PC-9 (cell line): ENCODE measurements around the gene SHC3. TPM values are rescaled to one million over a fixed set of nuclear protein-coding genes. Genes with fewer than 3 reads are reported as not detected.

Experiments
- BruUV-seq: library from RNA; stranded (reverse); fragments of 400-500 nt; replicated peaks from 2 replicates; lab custom pipeline; 2021; lab: Mats Ljungman, UMichigan
- CTCF ChIA-PET: fragments of 300-600 bp; sonication (Branson Sonifier 250); formaldehyde crosslinking; loops from one replicate; lab custom pipeline; 2022; ENCODE audit warnings: antibody characterized with exemption; lab: Charles Lee
- POLR2A ChIA-PET: fragments of 300-600 bp; sonication (Branson Sonifier 250); formaldehyde crosslinking; loops from one replicate; lab custom pipeline; 2022; ENCODE audit warnings: antibody characterized with exemption; ENCODE audit not compliant: unreplicated experiment; lab: Charles Lee
- DNase-seq, 2 experiments: peaks; one replicate each; pipeline versions ENCODE4 v3.0.0 to v3.0.0-alpha.2; 2015 to 2022; ENCODE audit warnings: mixed read lengths in 1 of 2
- H2AFZ ChIP-seq: fragments of 200-600 bp; sonication (generic); 2 replicates; pipeline ENCODE4 v1.8.1; 2017; ENCODE audit warnings: antibody characterized with exemption
- H3F3A ChIP-seq: fragments of 200-600 bp; sonication (generic); 2 replicates; pipeline ENCODE4 v1.8.1; 2017; ENCODE audit warnings: antibody characterized with exemption, mild to moderate bottlenecking, low read depth; ENCODE audit not compliant: insufficient read depth
- H3K27ac ChIP-seq: fragments of 200-600 bp; sonication (generic); 2 replicates; pipeline ENCODE4 v1.6.1; 2016; ENCODE audit warnings: mixed run types
- H3K27me3 ChIP-seq: fragments of 200-600 bp; sonication (generic); 2 replicates; pipeline ENCODE4 v1.6.1; 2016; ENCODE audit warnings: low read depth, mixed run types; ENCODE audit not compliant: insufficient read depth
- H3K36me3 ChIP-seq: fragments of 200-600 bp; sonication (generic); 2 replicates; pipeline ENCODE4 v1.6.1; 2016; ENCODE audit warnings: low read depth, mixed run types
- H3K4me1 ChIP-seq: fragments of 200-600 bp; sonication (generic); replicated peaks from 2 replicates; pipeline ENCODE4 v1.6.1; 2016; ENCODE audit warnings: mixed run types; ENCODE audit not compliant: insufficient read depth
- H3K4me2 ChIP-seq: fragments of 200-600 bp; sonication (generic); 2 replicates; pipeline ENCODE4 v1.6.1; 2017; ENCODE audit warnings: mixed run types
- H3K4me3 ChIP-seq: fragments of 200-600 bp; sonication (generic); 2 replicates; pipeline ENCODE4 v1.6.1; 2016; ENCODE audit warnings: mixed run types
- H3K79me2 ChIP-seq: fragments of 200-600 bp; sonication (generic); 2 replicates; pipeline ENCODE4 v1.6.1; 2017; ENCODE audit warnings: low read depth, mixed run types
- H3K9me2 ChIP-seq: fragments of 200-600 bp; sonication (generic); 2 replicates; pipeline ENCODE4 v1.8.1; 2017; ENCODE audit warnings: mild to moderate bottlenecking; ENCODE audit not compliant: insufficient read depth
- H3K9me3 ChIP-seq: fragments of 200-600 bp; sonication (generic); 2 replicates; pipeline ENCODE4 v1.8.1; 2016; ENCODE audit warnings: low read depth; ENCODE audit not compliant: insufficient read depth
- H4K20me1 ChIP-seq: fragments of 200-600 bp; sonication (generic); 2 replicates; pipeline ENCODE4 v1.8.1; 2017; ENCODE audit not compliant: insufficient read depth
- CTCF ChIP-seq: fragments of 200-600 bp; sonication (generic); conservative IDR thresholded peaks from 2 replicates; pipeline ENCODE4 v1.6.1; 2017; ENCODE audit warnings: mixed run types, antibody characterized with exemption, mild to moderate bottlenecking, moderate library complexity
- EZH2 ChIP-seq: fragments of 200-600 bp; sonication (generic); IDR thresholded peaks from 2 replicates; pipeline ENCODE4 v1.8.0; 2017; ENCODE audit warnings: antibody characterized with exemption, low read depth
- intact Hi-C: fragments of 100-400 bp; cut with micrococcal nuclease; formaldehyde crosslinking; loops from one replicate; pipeline ENCODE4 v1.10.0; 2022; ENCODE audit not compliant: unreplicated experiment
- total RNA-seq: library from RNA; stranded (reverse); gene quantifications from 2 replicates; pipeline ENCODE4 v1.2.3, GENCODE V29; 2021

Gene SHC3
- total RNA-seq, 1 experiment from 2014 or later = 15.9 TPM

- Histone ChIP-seq H4K20me1 (no peaks in the 10 kb centered on the region), H3F3A (no peaks in the 10 kb centered on the region; the same call in 1 of the 2 replicates), H2AFZ (no peak overlapping the region), H3K4me1 (no peaks in the 10 kb centered on the region; the same call in 1 of the 2 replicates), H3K9me3 (no peaks in the 10 kb centered on the region), H3K79me2 (no peaks in the 10 kb centered on the region), H3K27ac (no peak overlapping the region), H3K4me3 (no peak overlapping the region), H3K9me2 (no peaks in the 10 kb centered on the region), H3K4me2 (no peak overlapping the region), H3K36me3 (no peaks in the 10 kb centered on the region), H3K27me3 (no peaks in the 10 kb centered on the region)
- ChIA-PET CTCF (no interaction called here), POLR2A (no interaction called here)
- intact Hi-C loops = no loop called here
- BruUV-seq = no TSS peak
- no peak for TF ChIP-seq EZH2
- no peak for TF ChIP-seq CTCF
- DNase-seq = no peak
These were observed 197.8 kb downstream of the SHC3 start for GRCh38 chr9:88980740-88981203.

GRCh38 chr9:88979791-88980190 is 198.8 kb downstream of the SHC3 start:
- TF ChIP-seq EZH2 (no peak), CTCF (no peak)
- DNase-seq = no peak
- Histone ChIP-seq H3K4me2 (no peak overlapping the region), H3K4me1 (no peaks in the 10 kb centered on the region; the same call in 1 of the 2 replicates), H3K4me3 (no peak overlapping the region), H4K20me1 (no peaks in the 10 kb centered on the region), H3F3A (no peaks in the 10 kb centered on the region; the same call in 1 of the 2 replicates), H3K9me2 (no peaks in the 10 kb centered on the region), H3K27me3 (no peaks in the 10 kb centered on the region), H3K79me2 (no peaks in the 10 kb centered on the region), H3K36me3 (no peaks in the 10 kb centered on the region), H2AFZ (no peak overlapping the region), H3K9me3 (no peaks in the 10 kb centered on the region), H3K27ac (no peak overlapping the region)
- CTCF ChIA-PET = no interaction called here
- BruUV-seq = no TSS peak
- intact Hi-C loops = no loop called here
- POLR2A ChIA-PET = interaction anchor here (0.6 kb wide), 2 partner anchors 169 to 580 kb away, joined by 3 to 10 read pairs; no protein-coding TSS in a partner anchor

- CTCF ChIA-PET = no interaction called here
- no peaks in the 10 kb centered on the region for H3K27me3 ChIP-seq
These were observed 199.6 kb downstream of the SHC3 start for GRCh38 chr9:88979021-88979420.

More at GRCh38 chr9:88979021-88979420, 199.6 kb downstream of the SHC3 start:
- intact Hi-C loops = no loop called here
- Histone ChIP-seq H4K20me1 (no peaks in the 10 kb centered on the region), H2AFZ (no peak overlapping the region), H3K79me2 (no peaks in the 10 kb centered on the region), H3K9me3 (no peaks in the 10 kb centered on the region), H3K4me3 (no peak overlapping the region), H3K27ac (no peak overlapping the region), H3K9me2 (no peaks in the 10 kb centered on the region), H3K4me2 (no peak overlapping the region), H3F3A (no peaks in the 10 kb centered on the region), H3K4me1 (no peaks in the 10 kb centered on the region), H3K36me3 (no peaks in the 10 kb centered on the region)
- DNase-seq = no peak
- POLR2A ChIA-PET = no interaction called here
- no TSS peak for BruUV-seq
- TF ChIP-seq EZH2 (no peak), CTCF (no peak)
